BE2C (cell line): ENCODE data around the gene TLCD3B.

ENCODE experiments used
- DNase-seq: peaks from one replicate; pipeline ENCODE4 v3.0.0-alpha.2; 2020
- H3K27me3 ChIP-seq: fragments of 250-450 bp; sonication (Bioruptor Pico); 2 replicates; pipeline ENCODE4 v1.5.1; 2020; ENCODE audit warnings: mild to moderate bottlenecking
- H3K36me3 ChIP-seq: fragments of 250-450 bp; sonication (Bioruptor Pico); 2 replicates; pipeline ENCODE4 v1.5.1; 2020; ENCODE audit warnings: mild to moderate bottlenecking
- H3K4me1 ChIP-seq: fragments of 250-450 bp; sonication (Bioruptor Pico); 2 replicates; pipeline ENCODE4 v1.5.1; 2020
- H3K4me3 ChIP-seq: 2 replicates; pipeline ENCODE4 v1.5.1; 2011; ENCODE audit warnings: low read depth, low read length
- H3K9me3 ChIP-seq: fragments of 250-450 bp; sonication (Bioruptor Pico); 2 replicates; pipeline ENCODE4 v1.5.1; 2020
- CTCF ChIP-seq: IDR thresholded peaks from 2 replicates; pipeline ENCODE4 v1.5.1; 2012; ENCODE audit warnings: mild to moderate bottlenecking, low read depth, low read length

The TLCD3B gene

GRCh38 chr16:30070490-30070889 lies 39.4 kb upstream of the TLCD3B start:
- no peak for TF ChIP-seq CTCF
- no peak for DNase-seq
- Histone ChIP-seq H3K4me1 (no peaks in the 10 kb centered on the region), H3K27me3 (no peaks in the 10 kb centered on the region), H3K9me3 (no peaks in the 10 kb centered on the region), H3K4me3 (no peak overlapping the region), H3K36me3 (peaks cover 73% of the 10 kb centered on the region)

GRCh38 chr16:30069611-30070462 lies 38.8 kb upstream of the TLCD3B start:
- Histone ChIP-seq H3K4me1 (no peaks in the 10 kb centered on the region), H3K4me3 (no peak overlapping the region), H3K36me3 (peaks cover 73% of the 10 kb centered on the region), H3K9me3 (no peaks in the 10 kb centered on the region), H3K27me3 (no peaks in the 10 kb centered on the region)
- DNase-seq = peak; percentile 21
- TF ChIP-seq CTCF = no peak

- peak; percentile 55 for DNase-seq
Measured at GRCh38 chr16:30068750-30069610, 37.9 kb upstream of the TLCD3B start.

GRCh38 chr16:30068333-30068732 lies 37.3 kb upstream of the TLCD3B start:
- peaks cover 5% of the 10 kb centered on the region; the same call in 1 of the 2 replicates for H3K4me1 ChIP-seq
- H3K4me3 ChIP-seq = no peak overlapping the region
- H3K27me3 ChIP-seq = no peaks in the 10 kb centered on the region
- H3K9me3 ChIP-seq = no peaks in the 10 kb centered on the region
- H3K36me3 ChIP-seq = peaks cover 73% of the 10 kb centered on the region
- no peak for DNase-seq
- no peak for TF ChIP-seq CTCF

More at GRCh38 chr16:30068750-30069610, 37.9 kb upstream of the TLCD3B start:
- Histone ChIP-seq H3K36me3 (peaks cover 73% of the 10 kb centered on the region), H3K4me3 (0 out of 2 replicates have a peak overlapping the region, but pooled peaks have one; percentile 8), H3K4me1 (no peaks in the 10 kb centered on the region), H3K27me3 (no peaks in the 10 kb centered on the region), H3K9me3 (no peaks in the 10 kb centered on the region)
- peak; percentile 64 for TF ChIP-seq CTCF

- H3K27me3 ChIP-seq = no peaks in the 10 kb centered on the region
- peaks cover 69% of the 10 kb centered on the region for H3K36me3 ChIP-seq
- DNase-seq = no peak
- H3K4me3 ChIP-seq = peak overlapping the region; percentile 85
- TF ChIP-seq CTCF = no peak
- H3K4me1 ChIP-seq = peaks cover 5% of the 10 kb centered on the region; the same call in 1 of the 2 replicates
- no peaks in the 10 kb centered on the region for H3K9me3 ChIP-seq
Measured at GRCh38 chr16:30067584-30067916, 36.5 kb upstream of the TLCD3B start.
